ENCODE data around the gene FOS. TPM values are rescaled to one million over a fixed set of nuclear protein-coding genes. Genes with fewer than 3 reads are reported as not detected.

Gene FOS
- total and polyA plus RNA-seq, 2 of the 13 experiments (the other 11 are each of a cell fraction or from before 2014, with no cell fraction given): 15.9 to 24.2 TPM

DNA sequence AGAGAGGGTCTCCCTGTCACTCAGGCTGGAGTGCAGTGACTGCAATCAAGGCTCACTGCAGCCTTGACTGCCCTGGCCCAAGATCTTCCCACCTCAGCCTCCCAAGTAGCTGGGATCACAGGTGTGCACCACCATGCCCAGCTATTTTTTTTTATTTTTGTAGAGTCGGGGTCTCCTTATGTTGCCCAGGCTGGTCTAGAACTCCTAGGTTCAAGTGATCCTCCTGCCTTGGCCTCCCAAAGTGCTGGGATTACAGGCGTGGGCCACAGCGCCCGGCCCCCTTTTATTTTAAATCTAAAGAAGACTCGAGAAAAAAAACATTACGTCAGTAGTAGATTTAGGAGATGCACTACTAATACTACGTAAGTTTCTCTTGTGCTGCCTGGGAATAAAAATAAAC lies 14.3 kb downstream of the FOS start:
- no TSS peak for BruUV-seq (replicated peaks)
- 95% methylated on average over 7 of the region's 7 CpGs for WGBS (ENCODE audit: low lambda C conversion rate)
- no peak overlapping the region for H3K4me3 ChIP-seq (replicated peaks in 1 of 3; ENCODE audit: insufficient read depth in 1 of 3, low read depth in 2 of 3, low read length in 3 of 3)
- intact Hi-C loops (cut with micrococcal nuclease; ENCODE audit: unreplicated experiment): no loop called here
- H3K27me3 ChIP-seq (ENCODE audit: control insufficient read depth in 1 of 2, insufficient read depth in 2 of 2, low read length in 2 of 2): peaks cover 1 to 3% of the 10 kb centered on the region in 2 experiments; a peak in 1 of 5 replicates
- peak overlapping the region; percentile 93; the same call in 1 of the 2 replicates for H3K9ac ChIP-seq (ENCODE audit: insufficient read depth, low read depth, low read length)
- CTCF ChIA-PET (ENCODE audit: low intra/inter-chr PET ratio, low total read pairs): no interaction called here
- no peaks in the 10 kb centered on the region for H3K79me2 ChIP-seq (ENCODE audit: insufficient read depth, low read length)
- DNase-seq (ENCODE audit: low spot score) (no peak), FAIRE-seq (no peak), ATAC-seq (no peak)
- POLR2A ChIA-PET: interaction anchor here (1.6 to 4.0 kb wide), 3 partner anchors 9 to 165 kb away, joined by 10 to 17 read pairs (median 14); partner anchors contain the start of genes FOS and NEK9
- no peaks in the 10 kb centered on the region for H3K9me3 ChIP-seq (ENCODE audit: low read length)
- H3K4me1 ChIP-seq (ENCODE audit: insufficient read depth, low read length): peaks cover 60% of the 10 kb centered on the region
- in situ Hi-C loops (cut with HindIII; ENCODE audit: extremely low pct_ligation_motif_present, low pct_unique_long_range_greater_than_20kb): no loop called here
- no peaks in the 10 kb centered on the region for H3K36me3 ChIP-seq (replicated peaks in 1 of 2; ENCODE audit: control insufficient read depth in 1 of 2, insufficient read depth in 2 of 2, low read length in 2 of 2)
- no peak for TF ChIP-seq NFRKB (IDR thresholded peaks at IDR 0.05)
- TF ChIP-seq, protein P1, sequence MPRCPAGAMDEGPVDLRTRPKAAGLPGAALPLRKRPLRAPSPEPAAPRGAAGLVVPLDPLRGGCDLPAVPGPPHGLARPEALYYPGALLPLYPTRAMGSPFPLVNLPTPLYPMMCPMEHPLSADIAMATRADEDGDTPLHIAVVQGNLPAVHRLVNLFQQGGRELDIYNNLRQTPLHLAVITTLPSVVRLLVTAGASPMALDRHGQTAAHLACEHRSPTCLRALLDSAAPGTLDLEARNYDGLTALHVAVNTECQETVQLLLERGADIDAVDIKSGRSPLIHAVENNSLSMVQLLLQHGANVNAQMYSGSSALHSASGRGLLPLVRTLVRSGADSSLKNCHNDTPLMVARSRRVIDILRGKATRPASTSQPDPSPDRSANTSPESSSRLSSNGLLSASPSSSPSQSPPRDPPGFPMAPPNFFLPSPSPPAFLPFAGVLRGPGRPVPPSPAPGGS (CRISPR knock-in tag; IDR thresholded peaks at IDR 0.05): no peak
- TF ChIP-seq SIN3B (IDR thresholded peaks at IDR 0.05; ENCODE audit: low read length): no peak
- TF ChIP-seq, protein P2, sequence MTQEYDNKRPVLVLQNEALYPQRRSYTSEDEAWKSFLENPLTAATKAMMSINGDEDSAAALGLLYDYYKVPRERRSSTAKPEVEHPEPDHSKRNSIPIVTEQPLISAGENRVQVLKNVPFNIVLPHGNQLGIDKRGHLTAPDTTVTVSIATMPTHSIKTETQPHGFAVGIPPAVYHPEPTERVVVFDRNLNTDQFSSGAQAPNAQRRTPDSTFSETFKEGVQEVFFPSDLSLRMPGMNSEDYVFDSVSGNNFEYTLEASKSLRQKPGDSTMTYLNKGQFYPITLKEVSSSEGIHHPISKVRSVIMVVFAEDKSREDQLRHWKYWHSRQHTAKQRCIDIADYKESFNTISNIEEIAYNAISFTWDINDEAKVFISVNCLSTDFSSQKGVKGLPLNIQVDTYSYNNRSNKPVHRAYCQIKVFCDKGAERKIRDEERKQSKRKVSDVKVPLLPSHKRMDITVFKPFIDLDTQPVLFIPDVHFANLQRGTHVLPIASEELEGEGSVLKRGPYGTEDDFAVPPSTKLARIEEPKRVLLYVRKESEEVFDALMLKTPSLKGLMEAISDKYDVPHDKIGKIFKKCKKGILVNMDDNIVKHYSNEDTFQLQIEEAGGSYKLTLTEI (CRISPR knock-in tag; conservative IDR thresholded peaks at IDR 0.05): no peak
- TF ChIP-seq BRCA1 (CRISPR knock-in tag; IDR thresholded peaks at IDR 0.05): no peak
- no peak for TF ChIP-seq ZNF354B (CRISPR knock-in tag; IDR thresholded peaks at IDR 0.05)
- TF ChIP-seq, protein P3, sequence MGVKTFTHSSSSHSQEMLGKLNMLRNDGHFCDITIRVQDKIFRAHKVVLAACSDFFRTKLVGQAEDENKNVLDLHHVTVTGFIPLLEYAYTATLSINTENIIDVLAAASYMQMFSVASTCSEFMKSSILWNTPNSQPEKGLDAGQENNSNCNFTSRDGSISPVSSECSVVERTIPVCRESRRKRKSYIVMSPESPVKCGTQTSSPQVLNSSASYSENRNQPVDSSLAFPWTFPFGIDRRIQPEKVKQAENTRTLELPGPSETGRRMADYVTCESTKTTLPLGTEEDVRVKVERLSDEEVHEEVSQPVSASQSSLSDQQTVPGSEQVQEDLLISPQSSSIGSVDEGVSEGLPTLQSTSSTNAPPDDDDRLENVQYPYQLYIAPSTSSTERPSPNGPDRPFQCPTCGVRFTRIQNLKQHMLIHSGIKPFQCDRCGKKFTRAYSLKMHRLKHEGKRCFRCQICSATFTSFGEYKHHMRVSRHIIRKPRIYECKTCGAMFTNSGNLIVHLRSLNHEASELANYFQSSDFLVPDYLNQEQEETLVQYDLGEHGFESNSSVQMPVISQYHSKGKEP (CRISPR knock-in tag; IDR thresholded peaks at IDR 0.05): no peak
- no peak for TF ChIP-seq ZNF567 (CRISPR knock-in tag; IDR thresholded peaks at IDR 0.05; ENCODE audit: borderline replicate concordance)
- no peak for TF ChIP-seq ZNF256 (CRISPR knock-in tag; conservative IDR thresholded peaks at IDR 0.05)
- no peak for TF ChIP-seq EED (CRISPR knock-in tag; IDR thresholded peaks at IDR 0.05)
- no peak for TF ChIP-seq JUN (CRISPR knock-in tag; IDR thresholded peaks at IDR 0.05)
- TF ChIP-seq ZNF432 (CRISPR knock-in tag; IDR thresholded peaks at IDR 0.05; ENCODE audit: borderline replicate concordance): no peak
- no peak for TF ChIP-seq ZNF816 (CRISPR knock-in tag; IDR thresholded peaks at IDR 0.05; ENCODE audit: borderline replicate concordance)
- TF ChIP-seq SRSF9 (IDR thresholded peaks at IDR 0.05; ENCODE audit: borderline replicate concordance, insufficient read depth, low read depth, low read length, poor library complexity, severe bottlenecking): no peak
- no peak for TF ChIP-seq ZNF34 (CRISPR knock-in tag; IDR thresholded peaks at IDR 0.05; ENCODE audit: borderline replicate concordance)
- TF ChIP-seq PCBP2 (optimal IDR thresholded peaks at IDR 0.05; ENCODE audit: low read depth, low read length, poor library complexity, severe bottlenecking): no peak
- TF ChIP-seq, protein P4, sequence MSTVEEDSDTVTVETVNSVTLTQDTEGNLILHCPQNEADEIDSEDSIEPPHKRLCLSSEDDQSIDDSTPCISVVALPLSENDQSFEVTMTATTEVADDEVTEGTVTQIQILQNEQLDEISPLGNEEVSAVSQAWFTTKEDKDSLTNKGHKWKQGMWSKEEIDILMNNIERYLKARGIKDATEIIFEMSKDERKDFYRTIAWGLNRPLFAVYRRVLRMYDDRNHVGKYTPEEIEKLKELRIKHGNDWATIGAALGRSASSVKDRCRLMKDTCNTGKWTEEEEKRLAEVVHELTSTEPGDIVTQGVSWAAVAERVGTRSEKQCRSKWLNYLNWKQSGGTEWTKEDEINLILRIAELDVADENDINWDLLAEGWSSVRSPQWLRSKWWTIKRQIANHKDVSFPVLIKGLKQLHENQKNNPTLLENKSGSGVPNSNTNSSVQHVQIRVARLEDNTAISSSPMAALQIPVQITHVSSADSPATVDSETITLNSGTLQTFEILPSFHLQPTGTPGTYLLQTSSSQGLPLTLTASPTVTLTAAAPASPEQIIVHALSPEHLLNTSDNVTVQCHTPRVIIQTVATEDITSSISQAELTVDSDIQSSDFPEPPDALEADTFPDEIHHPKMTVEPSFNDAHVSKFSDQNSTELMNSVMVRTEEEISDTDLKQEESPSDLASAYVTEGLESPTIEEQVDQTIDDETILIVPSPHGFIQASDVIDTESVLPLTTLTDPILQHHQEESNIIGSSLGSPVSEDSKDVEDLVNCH (CRISPR knock-in tag; IDR thresholded peaks at IDR 0.05): no peak
- TF ChIP-seq ZNF205 (CRISPR knock-in tag; IDR thresholded peaks at IDR 0.05): no peak
- TF ChIP-seq U2AF2 (IDR thresholded peaks at IDR 0.05; ENCODE audit: low read depth, low read length): no peak
- no peaks in the 10 kb centered on the region for H4K20me1 ChIP-seq (ENCODE audit: insufficient read depth, low read length)
- no peak overlapping the region for H3K4me2 ChIP-seq (ENCODE audit: low read depth, low read length)
- no peak overlapping the region for H2AFZ ChIP-seq (ENCODE audit: low read length)
- peak overlapping the region; percentile 96 for H3K27ac ChIP-seq (ENCODE audit: extremely low read length, insufficient read depth, low read length)
